GM19395 (cell line): ENCODE data around the gene OR2T29.
"Not testable (repeated sequence)": the region's sequence is repeated elsewhere in the genome, so short reads cannot be mapped to it uniquely, and the experiment has no call there.

Experiments
- ATAC-seq: cut with Tn5 transposase; IDR thresholded peaks from one replicate; pipeline ENCODE4 v1.9.1; 2021; ENCODE audit warnings: mild to moderate bottlenecking, moderate library complexity; ENCODE audit not compliant: unreplicated experiment

Gene OR2T29

DNA sequence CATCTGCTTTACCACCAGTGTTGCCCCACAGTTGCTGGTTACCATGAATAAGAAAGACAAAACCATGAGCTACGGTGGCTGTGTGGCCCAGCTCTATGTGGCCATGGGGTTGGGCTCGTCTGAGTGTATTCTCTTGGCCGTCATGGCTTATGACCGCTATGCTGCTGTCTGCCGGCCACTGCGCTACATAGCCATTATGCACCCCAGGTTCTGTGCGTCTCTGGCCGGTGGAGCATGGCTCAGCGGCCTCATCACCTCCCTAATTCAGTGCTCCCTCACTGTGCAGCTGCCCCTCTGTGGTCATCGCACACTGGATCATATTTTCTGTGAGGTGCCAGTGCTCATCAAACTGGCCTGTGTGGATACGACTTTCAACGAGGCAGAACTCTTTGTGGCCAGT is 40.7 kb downstream of the OR2T29 start:
- no peak for ATAC-seq

DNA sequence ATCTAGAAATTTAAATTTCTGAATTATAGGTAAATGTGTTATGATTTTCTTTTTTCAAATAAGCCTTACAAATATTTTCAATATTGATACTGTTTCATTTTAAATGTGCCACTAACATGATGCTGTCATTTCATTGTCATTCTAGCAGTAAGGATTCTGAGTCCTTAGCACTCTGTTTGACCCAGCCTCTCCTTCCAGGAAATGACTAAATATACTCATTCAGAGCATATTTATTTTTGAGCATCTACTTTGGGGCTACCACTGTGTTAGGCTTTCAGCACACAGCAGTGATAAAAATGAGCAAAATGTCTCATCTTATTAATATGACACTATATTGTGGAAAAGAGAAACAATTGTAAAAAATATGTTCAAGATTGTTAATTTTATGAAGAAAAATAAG is 52.4 kb downstream of the OR2T29 start:
- peak; percentile 67 for ATAC-seq

DNA sequence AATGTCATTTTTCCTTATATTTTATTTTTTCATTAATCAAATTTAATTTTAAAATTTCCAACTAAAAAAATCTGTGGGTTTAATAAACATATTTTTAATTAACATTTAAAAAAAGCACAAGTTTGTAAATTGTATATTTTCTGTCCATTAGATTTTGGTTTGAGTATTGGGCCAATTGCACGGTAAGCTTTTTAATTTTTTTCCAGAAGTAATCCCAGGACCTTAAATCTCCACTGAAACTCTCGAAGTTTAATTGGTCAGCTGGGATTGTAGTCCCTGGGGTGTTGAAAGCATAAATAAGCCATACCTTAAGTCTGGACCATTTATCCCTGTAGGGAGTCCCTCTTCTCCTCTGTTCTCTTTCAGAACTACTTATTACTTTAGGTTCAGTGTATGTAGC is 54.8 kb downstream of the OR2T29 start, which contains the start of gene OR2G6:
OR2G6 (plus strand) TSS at position 301 of the 400 bp plus-strand sequence. CDS start 13,574 bp downstream, outside the sequence.
- ATAC-seq = not testable (repeated sequence)
